ENCODE results near the gene PFDN1. TPM values are rescaled to one million over a fixed set of nuclear protein-coding genes. Genes with fewer than 3 reads are reported as not detected.
A peak's percentile ranks its signal among the peaks of the same experiment; 100 is the strongest.

Gene PFDN1
- total and polyA plus RNA-seq, 4 donors, result 57.0 to 127 (median 95.8) TPM

- H3K4me1 ChIP-seq (ENCODE audit: control insufficient read depth, insufficient read depth, low read length), result peaks cover 14% of the 10 kb centered on the region
- peak overlapping the region; percentile 17 for H3K27ac ChIP-seq (ENCODE audit: low read depth, low read length)
- H3K9me3 ChIP-seq (ENCODE audit: control insufficient read depth, insufficient read depth, low read length), result no peaks in the 10 kb centered on the region
- WGBS (ENCODE audit: insufficient coverage), result 28% methylated on average over 5 of the region's 5 CpGs
- H3K4me3 ChIP-seq (ENCODE audit: low read depth, low read length), result no peak overlapping the region
- DNase-seq (ENCODE audit: low read depth in 4 of 6, low spot score in 6 of 6), result peak in 1 of 6 donors; percentile 49
- peaks cover 23% of the 10 kb centered on the region for H3K36me3 ChIP-seq (ENCODE audit: control insufficient read depth, insufficient read depth, low read length)
- H3K27me3 ChIP-seq (ENCODE audit: control insufficient read depth, insufficient read depth, low read length), result no peaks in the 10 kb centered on the region
Observed at GRCh38 chr5:140336388-140336787, 33.5 kb upstream of the PFDN1 start.

GRCh38 chr5:140331638-140332037 lies 28.7 kb upstream of the PFDN1 start:
- no CpG with 5 or more reads among the region's 1 CpG for WGBS (ENCODE audit: insufficient coverage)
- H3K9me3 ChIP-seq (ENCODE audit: control insufficient read depth, insufficient read depth, low read length), result no peaks in the 10 kb centered on the region
- peaks cover 16% of the 10 kb centered on the region for H3K36me3 ChIP-seq (ENCODE audit: control insufficient read depth, insufficient read depth, low read length)
- H3K4me3 ChIP-seq (ENCODE audit: low read depth, low read length), result no peak overlapping the region
- H3K27me3 ChIP-seq (ENCODE audit: control insufficient read depth, insufficient read depth, low read length), result no peaks in the 10 kb centered on the region
- no peak overlapping the region for H3K27ac ChIP-seq (ENCODE audit: low read depth, low read length)
- peaks cover 8% of the 10 kb centered on the region for H3K4me1 ChIP-seq (ENCODE audit: control insufficient read depth, insufficient read depth, low read length)
- DNase-seq (ENCODE audit: low read depth in 4 of 6, low spot score in 6 of 6), result no peak

GRCh38 chr5:140329739-140330481 lies 27.0 kb upstream of the PFDN1 start:
- no peak overlapping the region for H3K4me3 ChIP-seq (ENCODE audit: low read depth, low read length)
- H3K36me3 ChIP-seq (ENCODE audit: control insufficient read depth, insufficient read depth, low read length), result peaks cover 8% of the 10 kb centered on the region
- WGBS (ENCODE audit: insufficient coverage), result 46% methylated on average over 2 of the region's 5 CpGs
- peak in 1 of 6 donors; percentile 15 for DNase-seq (ENCODE audit: low read depth in 4 of 6, low spot score in 6 of 6)
- no peak overlapping the region for H3K27ac ChIP-seq (ENCODE audit: low read depth, low read length)
- H3K9me3 ChIP-seq (ENCODE audit: control insufficient read depth, insufficient read depth, low read length), result no peaks in the 10 kb centered on the region
- H3K4me1 ChIP-seq (ENCODE audit: control insufficient read depth, insufficient read depth, low read length), result no peaks in the 10 kb centered on the region
- no peaks in the 10 kb centered on the region for H3K27me3 ChIP-seq (ENCODE audit: control insufficient read depth, insufficient read depth, low read length)

- 100% methylated on average over 1 of the region's 8 CpGs for WGBS (ENCODE audit: insufficient coverage)
- no peak overlapping the region for H3K4me3 ChIP-seq (ENCODE audit: low read depth, low read length)
- no peaks in the 10 kb centered on the region for H3K9me3 ChIP-seq (ENCODE audit: control insufficient read depth, insufficient read depth, low read length)
- H3K4me1 ChIP-seq (ENCODE audit: control insufficient read depth, insufficient read depth, low read length), result peaks cover 9% of the 10 kb centered on the region
- no peaks in the 10 kb centered on the region for H3K27me3 ChIP-seq (ENCODE audit: control insufficient read depth, insufficient read depth, low read length)
- no peak overlapping the region for H3K27ac ChIP-seq (ENCODE audit: low read depth, low read length)
- H3K36me3 ChIP-seq (ENCODE audit: control insufficient read depth, insufficient read depth, low read length), result peaks cover 2% of the 10 kb centered on the region
- no peak for DNase-seq (ENCODE audit: low read depth in 4 of 6, low spot score in 6 of 6)
Observed at GRCh38 chr5:140328036-140328764, 25.3 kb upstream of the PFDN1 start.

GRCh38 chr5:140327589-140327988 lies 24.7 kb upstream of the PFDN1 start:
- peak in 2 of 6 donors; percentile 1 to 35 for DNase-seq (ENCODE audit: low read depth in 4 of 6, low spot score in 6 of 6)
- no CpG with 5 or more reads among the region's 2 CpGs for WGBS (ENCODE audit: insufficient coverage)
- Histone ChIP-seq H3K4me3 (ENCODE audit: low read depth, low read length) (no peak overlapping the region), H3K36me3 (ENCODE audit: control insufficient read depth, insufficient read depth, low read length) (no peaks in the 10 kb centered on the region), H3K9me3 (ENCODE audit: control insufficient read depth, insufficient read depth, low read length) (no peaks in the 10 kb centered on the region), H3K27me3 (ENCODE audit: control insufficient read depth, insufficient read depth, low read length) (no peaks in the 10 kb centered on the region), H3K27ac (ENCODE audit: low read depth, low read length) (no peak overlapping the region), H3K4me1 (ENCODE audit: control insufficient read depth, insufficient read depth, low read length) (peaks cover 15% of the 10 kb centered on the region)

- Histone ChIP-seq H3K4me1 (ENCODE audit: control insufficient read depth, insufficient read depth, low read length) (peaks cover 26% of the 10 kb centered on the region), H3K36me3 (ENCODE audit: control insufficient read depth, insufficient read depth, low read length) (no peaks in the 10 kb centered on the region), H3K27ac (ENCODE audit: low read depth, low read length) (peak overlapping the region; percentile 61), H3K27me3 (ENCODE audit: control insufficient read depth, insufficient read depth, low read length) (no peaks in the 10 kb centered on the region), H3K4me3 (ENCODE audit: low read depth, low read length) (no peak overlapping the region), H3K9me3 (ENCODE audit: control insufficient read depth, insufficient read depth, low read length) (no peaks in the 10 kb centered on the region)
- no peak for DNase-seq (ENCODE audit: low read depth in 4 of 6, low spot score in 6 of 6)
- WGBS (ENCODE audit: insufficient coverage), result 100% methylated on average over 1 of the region's 3 CpGs
Observed at GRCh38 chr5:140325486-140325885, 22.6 kb upstream of the PFDN1 start.

- Histone ChIP-seq H3K4me3 (ENCODE audit: low read depth, low read length) (no peak overlapping the region), H3K4me1 (ENCODE audit: control insufficient read depth, insufficient read depth, low read length) (peaks cover 26% of the 10 kb centered on the region), H3K27ac (ENCODE audit: low read depth, low read length) (peak overlapping the region; percentile 61), H3K9me3 (ENCODE audit: control insufficient read depth, insufficient read depth, low read length) (no peaks in the 10 kb centered on the region), H3K27me3 (ENCODE audit: control insufficient read depth, insufficient read depth, low read length) (no peaks in the 10 kb centered on the region), H3K36me3 (ENCODE audit: control insufficient read depth, insufficient read depth, low read length) (no peaks in the 10 kb centered on the region)
- WGBS (ENCODE audit: insufficient coverage), result no CpG with 5 or more reads among the region's 1 CpG
- DNase-seq (ENCODE audit: low read depth in 4 of 6, low spot score in 6 of 6), result peak in 1 of 6 donors; percentile 31
Observed at GRCh38 chr5:140324617-140325241, 21.8 kb upstream of the PFDN1 start.

- Histone ChIP-seq H3K4me1 (ENCODE audit: control insufficient read depth, insufficient read depth, low read length) (peaks cover 26% of the 10 kb centered on the region), H3K36me3 (ENCODE audit: control insufficient read depth, insufficient read depth, low read length) (no peaks in the 10 kb centered on the region), H3K27me3 (ENCODE audit: control insufficient read depth, insufficient read depth, low read length) (no peaks in the 10 kb centered on the region), H3K9me3 (ENCODE audit: control insufficient read depth, insufficient read depth, low read length) (no peaks in the 10 kb centered on the region), H3K4me3 (ENCODE audit: low read depth, low read length) (no peak overlapping the region), H3K27ac (ENCODE audit: low read depth, low read length) (peak overlapping the region; percentile 61)
- 83% methylated on average over 2 of the region's 5 CpGs for WGBS (ENCODE audit: insufficient coverage)
- no peak for DNase-seq (ENCODE audit: low read depth in 4 of 6, low spot score in 6 of 6)
Observed at GRCh38 chr5:140324041-140324600, 21.2 kb upstream of the PFDN1 start.
